ENCODE measurements around the gene IGSF23. TPM values are rescaled to one million over a fixed set of nuclear protein-coding genes. Genes with fewer than 3 reads are reported as not detected.

IGSF23 gene
- total and polyA plus RNA-seq, 4 donors = 0.47 to 11.4 (median 3.3) TPM

DNA sequence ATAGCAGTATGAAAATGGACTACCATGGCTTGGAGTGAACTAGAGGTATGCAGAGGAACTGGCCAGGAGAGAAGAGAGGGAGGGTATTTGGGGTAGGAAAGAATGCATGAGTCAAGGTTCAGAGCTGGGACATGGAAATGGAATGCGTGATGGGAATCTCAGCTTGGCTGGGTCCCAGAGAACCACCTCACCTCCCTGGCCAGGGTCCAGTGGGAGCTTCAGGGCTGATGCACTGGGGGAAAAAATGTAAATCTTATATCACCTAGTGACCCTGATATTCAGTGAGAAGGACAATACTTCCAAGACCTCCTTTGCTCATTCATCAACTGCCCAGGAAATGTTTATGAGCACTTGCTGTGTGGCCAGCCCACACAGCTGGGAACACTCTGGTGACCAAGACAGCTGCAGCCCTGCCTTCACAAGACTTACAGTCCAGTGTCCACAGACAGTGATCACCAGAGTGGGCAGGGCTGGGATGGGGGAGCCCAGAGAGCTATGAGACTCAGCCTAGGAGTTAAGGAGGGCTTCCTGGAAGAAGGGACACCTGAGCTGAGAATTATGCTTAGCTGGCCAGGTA, 12.8 kb downstream of the IGSF23 start:
- H3K36me3 ChIP-seq (ENCODE audit: control insufficient read depth in 4 of 4, insufficient read depth in 3 of 4, low read depth in 1 of 4, low read length in 3 of 4) = peaks cover 0 to 18% (median 2%) of the 10 kb centered on the region in 4 donors
- WGBS = 33% methylated on average over 1 of the region's 1 CpG
- H3K9ac ChIP-seq (ENCODE audit: low read depth in 1 of 2, low read length in 2 of 2) = no peak overlapping the region
- peak overlapping the region in 1 of 2 donors; percentile 1 for H3K27ac ChIP-seq (ENCODE audit: low read depth in 1 of 2, low read length in 2 of 2)
- no peaks in the 10 kb centered on the region for H3K9me3 ChIP-seq (ENCODE audit: control insufficient read depth in 4 of 4, low read length in 3 of 4)
- peak; percentile 51 to 67 for TF ChIP-seq HNF4A (conservative IDR thresholded peaks at IDR 0.05)
- TF ChIP-seq, protein P1, sequence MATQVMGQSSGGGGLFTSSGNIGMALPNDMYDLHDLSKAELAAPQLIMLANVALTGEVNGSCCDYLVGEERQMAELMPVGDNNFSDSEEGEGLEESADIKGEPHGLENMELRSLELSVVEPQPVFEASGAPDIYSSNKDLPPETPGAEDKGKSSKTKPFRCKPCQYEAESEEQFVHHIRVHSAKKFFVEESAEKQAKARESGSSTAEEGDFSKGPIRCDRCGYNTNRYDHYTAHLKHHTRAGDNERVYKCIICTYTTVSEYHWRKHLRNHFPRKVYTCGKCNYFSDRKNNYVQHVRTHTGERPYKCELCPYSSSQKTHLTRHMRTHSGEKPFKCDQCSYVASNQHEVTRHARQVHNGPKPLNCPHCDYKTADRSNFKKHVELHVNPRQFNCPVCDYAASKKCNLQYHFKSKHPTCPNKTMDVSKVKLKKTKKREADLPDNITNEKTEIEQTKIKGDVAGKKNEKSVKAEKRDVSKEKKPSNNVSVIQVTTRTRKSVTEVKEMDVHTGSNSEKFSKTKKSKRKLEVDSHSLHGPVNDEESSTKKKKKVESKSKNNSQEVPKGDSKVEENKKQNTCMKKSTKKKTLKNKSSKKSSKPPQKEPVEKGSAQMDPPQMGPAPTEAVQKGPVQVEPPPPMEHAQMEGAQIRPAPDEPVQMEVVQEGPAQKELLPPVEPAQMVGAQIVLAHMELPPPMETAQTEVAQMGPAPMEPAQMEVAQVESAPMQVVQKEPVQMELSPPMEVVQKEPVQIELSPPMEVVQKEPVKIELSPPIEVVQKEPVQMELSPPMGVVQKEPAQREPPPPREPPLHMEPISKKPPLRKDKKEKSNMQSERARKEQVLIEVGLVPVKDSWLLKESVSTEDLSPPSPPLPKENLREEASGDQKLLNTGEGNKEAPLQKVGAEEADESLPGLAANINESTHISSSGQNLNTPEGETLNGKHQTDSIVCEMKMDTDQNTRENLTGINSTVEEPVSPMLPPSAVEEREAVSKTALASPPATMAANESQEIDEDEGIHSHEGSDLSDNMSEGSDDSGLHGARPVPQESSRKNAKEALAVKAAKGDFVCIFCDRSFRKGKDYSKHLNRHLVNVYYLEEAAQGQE (IDR thresholded peaks at IDR 0.05) = peak; percentile 65
- peak; percentile 67 for TF ChIP-seq YY1 (IDR thresholded peaks at IDR 0.05)
- TF ChIP-seq SP1 (IDR thresholded peaks at IDR 0.05) = peak; percentile 47
- TF ChIP-seq, protein P2, sequence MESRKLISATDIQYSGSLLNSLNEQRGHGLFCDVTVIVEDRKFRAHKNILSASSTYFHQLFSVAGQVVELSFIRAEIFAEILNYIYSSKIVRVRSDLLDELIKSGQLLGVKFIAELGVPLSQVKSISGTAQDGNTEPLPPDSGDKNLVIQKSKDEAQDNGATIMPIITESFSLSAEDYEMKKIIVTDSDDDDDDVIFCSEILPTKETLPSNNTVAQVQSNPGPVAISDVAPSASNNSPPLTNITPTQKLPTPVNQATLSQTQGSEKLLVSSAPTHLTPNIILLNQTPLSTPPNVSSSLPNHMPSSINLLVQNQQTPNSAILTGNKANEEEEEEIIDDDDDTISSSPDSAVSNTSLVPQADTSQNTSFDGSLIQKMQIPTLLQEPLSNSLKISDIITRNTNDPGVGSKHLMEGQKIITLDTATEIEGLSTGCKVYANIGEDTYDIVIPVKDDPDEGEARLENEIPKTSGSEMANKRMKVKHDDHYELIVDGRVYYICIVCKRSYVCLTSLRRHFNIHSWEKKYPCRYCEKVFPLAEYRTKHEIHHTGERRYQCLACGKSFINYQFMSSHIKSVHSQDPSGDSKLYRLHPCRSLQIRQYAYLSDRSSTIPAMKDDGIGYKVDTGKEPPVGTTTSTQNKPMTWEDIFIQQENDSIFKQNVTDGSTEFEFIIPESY (IDR thresholded peaks at IDR 0.05) = peak; percentile 19
- peak; percentile 34 to 74 for TF ChIP-seq JUND (IDR thresholded peaks at IDR 0.05)
- peak; percentile 70 to 79 for TF ChIP-seq RXRA (IDR thresholded peaks at IDR 0.05)
- no peak for TF ChIP-seq FOXA2 (IDR thresholded peaks at IDR 0.05)
- TF ChIP-seq TAF1 (conservative IDR thresholded peaks at IDR 0.05) = no peak
- peak; percentile 18 to 39 for TF ChIP-seq RAD21 (IDR thresholded peaks at IDR 0.05)
- TF ChIP-seq, protein P3, sequence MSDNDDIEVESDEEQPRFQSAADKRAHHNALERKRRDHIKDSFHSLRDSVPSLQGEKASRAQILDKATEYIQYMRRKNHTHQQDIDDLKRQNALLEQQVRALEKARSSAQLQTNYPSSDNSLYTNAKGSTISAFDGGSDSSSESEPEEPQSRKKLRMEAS (IDR thresholded peaks at IDR 0.05) = no peak
- no peak overlapping the region for H3K4me3 ChIP-seq (ENCODE audit: low read depth in 1 of 3, low read length in 3 of 3)
- H3K27me3 ChIP-seq (ENCODE audit: control insufficient read depth in 4 of 4, insufficient read depth in 4 of 4, low read length in 3 of 4) = no peaks in the 10 kb centered on the region
- peak; percentile 43 for DNase-seq (ENCODE audit: low spot score)
- peaks cover 0 to 9% (median 7%) of the 10 kb centered on the region in 4 donors for H3K4me1 ChIP-seq (ENCODE audit: control insufficient read depth in 4 of 4, insufficient read depth in 4 of 4, low read length in 3 of 4)

DNA sequence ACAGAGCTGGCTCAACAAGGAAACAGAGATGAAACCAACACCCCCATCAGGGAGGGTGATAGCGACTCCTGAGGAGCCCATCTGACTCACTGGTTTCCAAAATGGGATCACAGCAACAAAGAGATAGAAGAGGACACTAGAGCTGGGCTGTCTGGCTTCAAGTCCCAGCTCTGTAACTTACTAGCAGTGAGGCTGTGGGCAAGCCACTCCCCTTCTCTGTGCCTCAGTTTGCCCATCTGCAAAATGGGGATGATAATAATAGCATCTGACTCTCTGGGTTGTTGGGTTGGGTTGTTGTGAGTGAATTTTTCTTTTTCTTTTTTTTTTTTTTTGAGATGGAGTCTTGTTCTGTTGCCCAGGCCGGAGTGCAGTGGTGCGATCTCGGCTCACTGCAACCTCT, 14.3 kb downstream of the IGSF23 start:
- TF ChIP-seq, protein P3 (IDR thresholded peaks at IDR 0.05) = no peak
- no peak for TF ChIP-seq YY1 (IDR thresholded peaks at IDR 0.05)
- no peak for TF ChIP-seq SP1 (IDR thresholded peaks at IDR 0.05)
- TF ChIP-seq, protein P4, sequence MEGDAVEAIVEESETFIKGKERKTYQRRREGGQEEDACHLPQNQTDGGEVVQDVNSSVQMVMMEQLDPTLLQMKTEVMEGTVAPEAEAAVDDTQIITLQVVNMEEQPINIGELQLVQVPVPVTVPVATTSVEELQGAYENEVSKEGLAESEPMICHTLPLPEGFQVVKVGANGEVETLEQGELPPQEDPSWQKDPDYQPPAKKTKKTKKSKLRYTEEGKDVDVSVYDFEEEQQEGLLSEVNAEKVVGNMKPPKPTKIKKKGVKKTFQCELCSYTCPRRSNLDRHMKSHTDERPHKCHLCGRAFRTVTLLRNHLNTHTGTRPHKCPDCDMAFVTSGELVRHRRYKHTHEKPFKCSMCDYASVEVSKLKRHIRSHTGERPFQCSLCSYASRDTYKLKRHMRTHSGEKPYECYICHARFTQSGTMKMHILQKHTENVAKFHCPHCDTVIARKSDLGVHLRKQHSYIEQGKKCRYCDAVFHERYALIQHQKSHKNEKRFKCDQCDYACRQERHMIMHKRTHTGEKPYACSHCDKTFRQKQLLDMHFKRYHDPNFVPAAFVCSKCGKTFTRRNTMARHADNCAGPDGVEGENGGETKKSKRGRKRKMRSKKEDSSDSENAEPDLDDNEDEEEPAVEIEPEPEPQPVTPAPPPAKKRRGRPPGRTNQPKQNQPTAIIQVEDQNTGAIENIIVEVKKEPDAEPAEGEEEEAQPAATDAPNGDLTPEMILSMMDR (IDR thresholded peaks at IDR 0.05; ENCODE audit: low read depth, low read length, missing input control) = no peak
- TF ChIP-seq NR2F2 (IDR thresholded peaks at IDR 0.05) = no peak
- TF ChIP-seq RAD21 (IDR thresholded peaks at IDR 0.05) = no peak
- no peak for TF ChIP-seq EGR1 (IDR thresholded peaks at IDR 0.05; ENCODE audit: low read depth in 2 of 2)
- TF ChIP-seq HNF4A (conservative IDR thresholded peaks at IDR 0.05) = no peak
- TF ChIP-seq GABPA (IDR thresholded peaks at IDR 0.05 in 1 of 2, conservative IDR thresholded peaks at IDR 0.05 in 1 of 2) = no peak
- no peak for TF ChIP-seq HNF4G (IDR thresholded peaks at IDR 0.05)
- TF ChIP-seq, protein P5, sequence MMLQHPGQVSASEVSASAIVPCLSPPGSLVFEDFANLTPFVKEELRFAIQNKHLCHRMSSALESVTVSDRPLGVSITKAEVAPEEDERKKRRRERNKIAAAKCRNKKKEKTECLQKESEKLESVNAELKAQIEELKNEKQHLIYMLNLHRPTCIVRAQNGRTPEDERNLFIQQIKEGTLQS (IDR thresholded peaks at IDR 0.05) = no peak
- no peak for TF ChIP-seq FOXA1 (IDR thresholded peaks at IDR 0.05)
- no peak for TF ChIP-seq RXRA (IDR thresholded peaks at IDR 0.05)
- no peak for TF ChIP-seq FOXA2 (IDR thresholded peaks at IDR 0.05)

More for the DNA sequence above, 14.3 kb downstream of the IGSF23 start:
- 96% methylated on average over 4 of the region's 4 CpGs for WGBS
- Histone ChIP-seq H3K4me1 (ENCODE audit: control insufficient read depth in 4 of 4, insufficient read depth in 4 of 4, low read length in 3 of 4) (peaks cover 0 to 9% (median 7%) of the 10 kb centered on the region in 4 donors), H3K4me3 (ENCODE audit: low read depth in 1 of 3, low read length in 3 of 3) (no peak overlapping the region), H3K9ac (ENCODE audit: low read depth in 1 of 2, low read length in 2 of 2) (no peak overlapping the region), H3K27me3 (ENCODE audit: control insufficient read depth in 4 of 4, insufficient read depth in 4 of 4, low read length in 3 of 4) (no peaks in the 10 kb centered on the region), H3K27ac (ENCODE audit: low read depth in 1 of 2, low read length in 2 of 2) (no peak overlapping the region), H3K36me3 (ENCODE audit: control insufficient read depth in 4 of 4, insufficient read depth in 3 of 4, low read depth in 1 of 4, low read length in 3 of 4) (peaks cover 0 to 18% (median 2%) of the 10 kb centered on the region in 4 donors), H3K9me3 (ENCODE audit: control insufficient read depth in 4 of 4, low read length in 3 of 4) (no peaks in the 10 kb centered on the region)
- no peak for DNase-seq (ENCODE audit: low spot score)

Data from liver (tissue), 9 donors.